ENCODE measurements around the gene CFB. TPM values are rescaled to one million over a fixed set of nuclear protein-coding genes. Genes with fewer than 3 reads are reported as not detected.
A peak's percentile ranks its signal among the peaks of the same experiment; 100 is the strongest.

CFB gene
- total and polyA plus RNA-seq, 9 of the 15 experiments (the other 6 are each of a cell fraction or from before 2014, with no cell fraction given), result 0.08 to 0.91 (median 0.22) TPM; not detected in 4

DNA sequence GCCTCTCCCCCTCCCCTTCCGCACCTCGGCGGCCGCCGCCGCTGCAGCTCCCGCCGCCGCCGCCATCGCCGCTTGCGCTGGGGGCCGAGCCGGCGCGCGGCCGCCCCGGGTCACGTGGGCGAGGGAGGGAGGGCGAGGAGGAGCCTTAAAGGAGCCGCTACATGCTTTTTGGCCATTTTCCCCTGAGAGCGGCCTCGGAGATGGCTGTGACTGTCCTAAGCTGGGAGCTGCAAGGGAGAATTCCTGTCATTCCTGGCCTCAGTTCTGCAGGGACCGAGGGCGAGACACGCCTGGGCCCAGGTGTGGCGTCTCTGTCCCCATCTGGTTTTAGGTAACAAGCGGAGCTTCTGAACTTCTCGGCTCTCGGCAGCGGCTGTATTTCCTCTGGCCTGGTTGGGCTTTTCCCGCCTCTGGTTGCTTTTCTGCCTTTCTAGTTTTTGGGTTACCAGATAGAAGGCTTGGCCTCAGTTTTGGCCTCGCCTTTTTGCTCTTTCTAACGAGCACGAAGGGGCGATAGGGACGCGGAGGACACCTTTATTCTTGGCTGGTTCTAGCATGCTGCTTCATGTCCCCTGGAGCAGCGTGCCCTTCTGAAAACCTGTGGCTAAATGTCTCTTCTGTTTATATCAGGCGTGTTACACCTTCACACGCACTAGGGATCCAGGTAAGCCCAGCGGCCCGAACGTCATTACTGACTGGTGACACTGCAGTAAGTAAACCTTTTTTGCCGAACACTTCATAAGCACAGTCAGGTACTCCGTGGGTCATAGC is 48.1 kb upstream of the CFB start, which contains the start of gene EHMT2 (continued):
- TF ChIP-seq REST (IDR thresholded peaks at IDR 0.05; ENCODE audit: borderline replicate concordance), result peak; percentile 89
- TF ChIP-seq REST (CRISPR knock-in tag; IDR thresholded peaks at IDR 0.05; ENCODE audit: low read depth), result 0 out of 2 replicates have a peak, but pooled peaks have one; percentile 63
- TF ChIP-seq XRCC5 (IDR thresholded peaks at IDR 0.05; ENCODE audit: low read depth, low read length), result no peak
- TF ChIP-seq SMAD2 (IDR thresholded peaks at IDR 0.05; ENCODE audit: low read depth, low read length), result no peak
- 0 out of 4 replicates have a peak, but pooled peaks of 1 of the 2 experiments have one; percentile 10 for TF ChIP-seq ARNT (IDR thresholded peaks at IDR 0.05)
- TF ChIP-seq THAP7 (CRISPR knock-in tag; IDR thresholded peaks at IDR 0.05), result no peak; the same call in 1 of the 2 replicates
- TF ChIP-seq ZNF561 (CRISPR knock-in tag; conservative IDR thresholded peaks at IDR 0.05), result no peak
- TF ChIP-seq, protein P1, sequence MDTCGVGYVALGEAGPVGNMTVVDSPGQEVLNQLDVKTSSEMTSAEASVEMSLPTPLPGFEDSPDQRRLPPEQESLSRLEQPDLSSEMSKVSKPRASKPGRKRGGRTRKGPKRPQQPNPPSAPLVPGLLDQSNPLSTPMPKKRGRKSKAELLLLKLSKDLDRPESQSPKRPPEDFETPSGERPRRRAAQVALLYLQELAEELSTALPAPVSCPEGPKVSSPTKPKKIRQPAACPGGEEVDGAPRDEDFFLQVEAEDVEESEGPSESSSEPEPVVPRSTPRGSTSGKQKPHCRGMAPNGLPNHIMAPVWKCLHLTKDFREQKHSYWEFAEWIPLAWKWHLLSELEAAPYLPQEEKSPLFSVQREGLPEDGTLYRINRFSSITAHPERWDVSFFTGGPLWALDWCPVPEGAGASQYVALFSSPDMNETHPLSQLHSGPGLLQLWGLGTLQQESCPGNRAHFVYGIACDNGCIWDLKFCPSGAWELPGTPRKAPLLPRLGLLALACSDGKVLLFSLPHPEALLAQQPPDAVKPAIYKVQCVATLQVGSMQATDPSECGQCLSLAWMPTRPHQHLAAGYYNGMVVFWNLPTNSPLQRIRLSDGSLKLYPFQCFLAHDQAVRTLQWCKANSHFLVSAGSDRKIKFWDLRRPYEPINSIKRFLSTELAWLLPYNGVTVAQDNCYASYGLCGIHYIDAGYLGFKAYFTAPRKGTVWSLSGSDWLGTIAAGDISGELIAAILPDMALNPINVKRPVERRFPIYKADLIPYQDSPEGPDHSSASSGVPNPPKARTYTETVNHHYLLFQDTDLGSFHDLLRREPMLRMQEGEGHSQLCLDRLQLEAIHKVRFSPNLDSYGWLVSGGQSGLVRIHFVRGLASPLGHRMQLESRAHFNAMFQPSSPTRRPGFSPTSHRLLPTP (IDR thresholded peaks at IDR 0.05; ENCODE audit: borderline replicate concordance, extremely low read depth, insufficient read length), result no peak
- TF ChIP-seq RBM17 (IDR thresholded peaks at IDR 0.05; ENCODE audit: borderline replicate concordance, low read depth, low read length), result no peak
- TF ChIP-seq ZNF57 (CRISPR knock-in tag; IDR thresholded peaks at IDR 0.05), result 0 out of 2 replicates have a peak, but pooled peaks have one; percentile 8
- no peak for TF ChIP-seq ZNF586 (CRISPR knock-in tag; conservative IDR thresholded peaks at IDR 0.05)
